Brain microvascular endothelial cell (primary cell): ENCODE data around the gene CA10.

Source experiments
- DNase-seq: peaks from one replicate; pipeline ENCODE4 v3.0.0-alpha.2; 2020
- H3K27ac ChIP-seq: fragments of 250-450 bp; sonication (Bioruptor Pico); 2 replicates; pipeline ENCODE4 v1.5.1; 2020; ENCODE audit warnings: mild to moderate bottlenecking, moderate library complexity
- H3K27me3 ChIP-seq: fragments of 250-450 bp; sonication (Bioruptor Pico); replicated peaks from 2 replicates; pipeline ENCODE4 v1.5.1; 2020; ENCODE audit warnings: mild to moderate bottlenecking
- H3K36me3 ChIP-seq: fragments of 250-450 bp; sonication (Bioruptor Pico); replicated peaks from 2 replicates; pipeline ENCODE4 v1.5.1; 2020; ENCODE audit warnings: mild to moderate bottlenecking
- H3K4me3 ChIP-seq: 2 replicates; pipeline ENCODE4 v1.5.1; 2011; ENCODE audit warnings: low read depth, mild to moderate bottlenecking, control low read depth, low read length, moderate library complexity
- CTCF ChIP-seq: IDR thresholded peaks from 2 replicates; pipeline ENCODE4 v1.5.1; 2011; ENCODE audit warnings: low read depth, mild to moderate bottlenecking, moderate library complexity, low read length, control low read depth, inconsistent platforms; ENCODE audit errors: missing control alignments
- in situ Hi-C: cut with HindIII; loops from 2 replicates; pipeline ENCODE4 v1.10.0; 2017; ENCODE audit warnings: low sequenced_read_pairs, low pct_ligation_motif_present

The CA10 gene

DNA sequence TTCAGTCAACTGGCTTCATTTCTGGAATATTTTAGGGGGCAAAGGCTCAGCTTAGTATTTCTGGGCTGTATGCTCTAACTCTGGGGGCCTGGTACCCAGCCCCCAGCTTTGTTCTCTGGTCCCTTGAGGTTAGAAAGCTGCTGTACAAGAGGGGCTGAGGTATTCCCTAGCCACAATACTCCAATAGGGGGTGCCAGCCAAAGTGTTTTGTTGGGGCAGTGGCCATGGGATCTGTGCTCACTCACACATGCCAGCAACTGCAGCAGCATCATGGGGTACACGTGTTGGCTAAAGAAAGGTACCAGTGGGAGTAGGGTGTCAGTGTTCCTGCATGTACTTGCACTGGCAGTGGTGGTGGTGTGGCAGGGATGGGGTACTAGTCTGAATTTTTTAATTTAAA, 257.3 kb downstream of the CA10 start:
- no peak overlapping the region for H3K4me3 ChIP-seq
- no peak for DNase-seq
- H3K27me3 ChIP-seq = no peaks in the 10 kb centered on the region
- H3K36me3 ChIP-seq = no peaks in the 10 kb centered on the region
- no peak overlapping the region for H3K27ac ChIP-seq
- TF ChIP-seq CTCF = no peak
- in situ Hi-C loops = no loop called here

DNA sequence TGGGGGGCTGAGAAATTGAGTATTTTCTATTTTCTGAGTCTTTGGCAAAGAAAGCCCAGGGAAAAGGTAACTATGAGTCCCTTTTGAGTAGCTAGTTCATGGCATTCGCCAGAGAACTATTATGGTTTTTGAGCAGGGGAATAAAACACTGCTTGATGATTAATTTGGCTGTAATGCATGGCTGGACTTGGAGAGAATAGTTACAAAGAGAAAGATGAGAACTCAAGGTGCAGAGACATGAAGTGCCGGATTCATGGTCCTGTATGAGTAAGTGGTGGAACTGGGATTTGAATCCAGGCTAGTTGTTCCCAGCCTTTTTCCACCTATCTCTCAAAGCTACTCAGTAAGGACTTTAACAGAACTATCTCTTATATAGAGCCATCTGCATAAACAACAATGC, 266.6 kb downstream of the CA10 start:
- Histone ChIP-seq H3K27ac (no peak overlapping the region), H3K4me3 (no peak overlapping the region), H3K27me3 (no peaks in the 10 kb centered on the region), H3K36me3 (no peaks in the 10 kb centered on the region)
- no peak for TF ChIP-seq CTCF
- DNase-seq = no peak
- in situ Hi-C loops = no loop called here

- in situ Hi-C loops = no loop called here
- no peak for TF ChIP-seq CTCF
- H3K27me3 ChIP-seq = no peaks in the 10 kb centered on the region
- DNase-seq = no peak
- H3K36me3 ChIP-seq = no peaks in the 10 kb centered on the region
- H3K4me3 ChIP-seq = no peak overlapping the region
- H3K27ac ChIP-seq = no peak overlapping the region
Measured at GRCh38 chr17:51890710-51891109, 267.8 kb downstream of the CA10 start.

DNA sequence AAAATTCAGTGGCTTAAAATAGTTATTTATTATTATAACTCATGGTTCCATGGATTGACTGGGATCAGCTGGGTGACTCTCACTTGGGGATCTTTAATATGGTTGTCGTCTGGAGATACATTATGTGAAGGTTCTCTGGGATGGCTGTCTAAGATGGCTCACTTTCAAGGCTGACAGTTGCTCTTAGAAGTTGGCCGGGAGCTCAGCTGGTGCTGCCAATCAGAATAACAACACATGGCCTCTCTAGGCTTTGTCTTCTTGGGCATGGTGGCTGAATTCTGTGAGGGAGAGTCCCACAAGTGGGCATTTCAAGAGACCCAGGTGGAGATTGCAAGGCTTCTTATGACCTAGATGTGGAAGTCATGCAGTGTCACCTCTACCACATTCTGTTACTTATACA, 269.7 kb downstream of the CA10 start:
- H3K4me3 ChIP-seq = no peak overlapping the region
- DNase-seq = no peak
- H3K27ac ChIP-seq = no peak overlapping the region
- no peaks in the 10 kb centered on the region for H3K36me3 ChIP-seq
- in situ Hi-C loops = no loop called here
- no peak for TF ChIP-seq CTCF
- H3K27me3 ChIP-seq = no peaks in the 10 kb centered on the region

GRCh38 chr17:51876986-51877385, 281.5 kb downstream of the CA10 start:
- no peak for TF ChIP-seq CTCF
- H3K4me3 ChIP-seq = no peak overlapping the region
- no peaks in the 10 kb centered on the region for H3K36me3 ChIP-seq
- in situ Hi-C loops = no loop called here
- no peaks in the 10 kb centered on the region for H3K27me3 ChIP-seq
- DNase-seq = no peak
- no peak overlapping the region for H3K27ac ChIP-seq

DNA sequence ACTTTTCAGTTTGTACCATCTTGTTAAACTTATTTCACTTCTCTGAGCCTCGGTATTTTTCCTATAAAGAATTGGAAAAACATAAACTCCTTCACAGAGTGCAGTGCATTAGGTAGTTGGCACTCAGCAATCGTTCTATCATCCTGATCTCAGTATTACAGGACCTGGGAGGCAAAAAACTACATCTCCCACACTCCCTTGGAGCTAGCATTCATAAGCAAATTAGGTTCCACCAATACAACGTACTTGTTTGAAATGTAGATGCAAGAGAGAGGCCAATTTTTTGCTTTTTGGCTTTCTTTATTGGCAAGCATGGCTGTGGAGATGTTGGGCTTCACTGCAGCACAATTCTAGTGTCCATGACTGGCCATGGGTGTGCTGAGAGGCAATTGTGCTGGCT, 285.2 kb downstream of the CA10 start:
- no peak overlapping the region for H3K27ac ChIP-seq
- DNase-seq = no peak
- no peaks in the 10 kb centered on the region for H3K36me3 ChIP-seq
- in situ Hi-C loops = no loop called here
- H3K4me3 ChIP-seq = no peak overlapping the region
- no peaks in the 10 kb centered on the region for H3K27me3 ChIP-seq
- TF ChIP-seq CTCF = no peak
